GM12872 (cell line): ENCODE data around the gene EXOC4.

ENCODE experiments used
- CTCF ChIP-seq: IDR thresholded peaks from 3 replicates; pipeline ENCODE4 v1.5.1; 2011; ENCODE audit warnings: low read depth, mild to moderate bottlenecking, low read length, moderate library complexity; ENCODE audit not compliant: insufficient read depth

The EXOC4 gene

DNA sequence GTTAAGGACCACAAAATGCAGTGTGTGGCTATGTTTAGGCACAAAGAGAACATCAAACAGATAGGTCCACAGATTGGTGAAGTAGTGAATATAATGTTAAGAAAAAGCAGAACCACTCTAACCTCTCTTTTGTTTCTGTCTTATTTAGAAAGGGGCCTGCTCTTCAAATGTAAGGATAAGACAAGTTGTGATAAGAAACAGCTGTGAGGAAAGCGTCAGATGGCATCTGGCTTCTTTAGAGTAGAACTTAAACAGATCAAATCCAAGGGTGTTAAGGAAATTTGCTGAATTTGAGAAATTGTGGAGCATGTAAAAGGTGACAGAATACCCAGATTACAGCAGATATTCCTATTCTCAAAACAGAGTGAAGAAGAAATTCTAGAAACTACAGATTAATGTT lies 723.3 kb downstream of the EXOC4 start:
- TF ChIP-seq CTCF, result no peak

DNA sequence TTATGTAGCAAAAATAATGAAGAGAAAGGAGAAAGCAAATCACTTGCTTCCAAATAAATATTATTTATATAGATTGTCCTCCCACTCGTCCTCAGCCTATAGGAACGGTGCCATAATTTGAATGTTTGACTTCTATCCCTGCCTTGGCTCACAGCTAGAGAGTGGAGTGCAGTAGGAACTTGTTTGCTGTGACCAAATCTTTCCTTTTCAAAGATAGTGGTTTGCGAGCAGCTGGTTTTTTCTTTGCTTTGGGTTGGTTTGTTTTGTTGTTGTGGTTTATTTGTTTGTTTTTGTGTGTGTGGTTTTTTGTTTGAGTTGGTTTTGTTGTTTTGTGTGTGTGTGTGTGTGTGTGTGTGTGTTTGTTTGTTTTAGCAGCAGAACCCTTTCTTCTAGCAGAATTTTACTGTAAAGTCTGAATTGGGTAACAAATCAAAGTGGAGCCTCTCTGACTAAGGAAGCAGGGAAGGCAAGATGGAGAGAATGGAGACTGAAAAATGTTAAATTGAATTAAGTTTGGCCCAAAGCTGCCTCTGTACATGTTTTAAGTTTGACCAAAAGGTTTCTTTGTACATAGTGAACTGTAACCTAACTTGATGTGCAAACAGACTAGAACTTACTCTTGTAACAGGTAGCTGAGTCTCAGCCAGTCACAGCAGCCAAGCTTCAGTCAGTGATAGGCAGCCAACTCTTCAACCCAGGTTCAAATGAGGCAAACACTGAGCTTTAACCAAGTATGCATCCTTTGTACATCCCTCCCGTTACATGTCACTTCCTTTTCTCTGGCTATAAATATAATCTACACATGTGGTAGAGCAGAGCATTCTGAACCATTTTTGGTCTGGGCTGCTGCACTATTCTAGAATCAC lies 724.8 kb downstream of the EXOC4 start:
- TF ChIP-seq CTCF, result no peak

- TF ChIP-seq CTCF, result no peak
Observed at GRCh38 chr7:133978502-133979295, 725.8 kb downstream of the EXOC4 start.

- no peak for TF ChIP-seq CTCF
Observed at GRCh38 chr7:133980804-133981203, 727.9 kb downstream of the EXOC4 start.

- TF ChIP-seq CTCF, result no peak
Observed at GRCh38 chr7:133983685-133984419, 731.0 kb downstream of the EXOC4 start.

GRCh38 chr7:133985300-133985699 lies 732.4 kb downstream of the EXOC4 start:
- no peak for TF ChIP-seq CTCF

- TF ChIP-seq CTCF, result no peak
Observed at GRCh38 chr7:133987582-133987981, 734.7 kb downstream of the EXOC4 start.
